ENCODE data around the gene ATP13A2.
"Not testable (repeated sequence)": the region's sequence is repeated elsewhere in the genome, so short reads cannot be mapped to it uniquely, and the experiment has no call there.

The ATP13A2 gene

DNA sequence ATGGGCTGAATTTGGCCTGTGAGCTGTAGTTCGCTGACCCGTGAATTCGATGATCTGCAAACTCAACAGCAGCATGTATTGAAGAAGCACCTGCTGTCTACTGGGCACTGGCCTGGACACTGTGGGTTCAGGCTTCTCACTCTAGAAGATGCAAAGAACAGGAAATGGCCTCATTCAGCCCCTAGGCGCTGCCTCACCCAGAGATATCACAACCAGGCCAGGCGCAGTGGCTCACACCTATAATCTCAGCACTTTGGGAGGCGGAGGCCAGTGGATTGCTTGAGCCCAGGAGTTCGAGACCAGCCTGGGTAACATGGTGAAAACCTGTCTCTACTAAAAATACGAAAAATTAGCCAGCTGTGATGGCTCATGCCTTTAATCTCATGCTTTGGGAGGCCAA is 55.0 kb downstream of the ATP13A2 start:
- no peak for DNase-seq

DNA sequence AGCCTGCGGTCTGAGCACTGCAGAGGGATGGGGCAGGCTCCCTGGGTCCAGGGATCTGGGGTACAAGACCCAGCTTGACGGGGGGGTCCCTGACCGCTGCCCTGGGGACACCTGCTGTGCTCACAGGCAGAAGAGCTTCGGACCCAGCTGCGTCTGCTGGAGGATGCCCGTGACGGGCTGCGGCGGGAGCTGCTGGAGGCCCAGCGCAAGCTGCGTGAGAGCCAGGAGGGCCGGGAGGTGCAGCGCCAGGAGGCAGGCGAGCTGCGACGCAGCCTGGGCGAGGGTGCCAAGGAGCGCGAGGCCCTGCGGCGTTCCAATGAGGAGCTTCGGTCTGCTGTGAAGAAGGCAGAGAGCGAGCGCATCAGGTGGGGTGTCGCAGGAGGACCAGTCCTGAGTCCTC is 56.5 kb downstream of the ATP13A2 start:
- no peak for DNase-seq

DNA sequence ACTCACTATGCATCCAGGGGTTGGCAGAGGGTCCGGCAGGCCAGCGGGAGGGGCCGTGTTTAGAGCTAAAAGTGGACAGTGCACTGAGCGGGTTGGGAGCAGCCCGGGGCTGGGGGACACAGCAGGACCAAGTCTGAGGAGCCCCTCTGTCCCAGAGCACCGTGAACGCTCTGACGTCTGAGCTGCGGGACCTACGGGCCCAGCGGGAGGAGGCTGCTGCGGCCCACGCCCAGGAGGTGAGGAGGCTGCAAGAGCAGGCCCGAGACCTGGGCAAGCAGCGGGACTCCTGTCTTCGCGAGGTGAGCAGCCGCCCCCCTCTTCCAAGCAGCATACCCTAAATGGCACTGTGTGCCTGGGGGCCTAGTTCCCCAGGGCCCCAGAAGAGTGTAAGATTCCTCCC is 57.1 kb downstream of the ATP13A2 start:
- DNase-seq = no peak

GRCh38 chr1:16952376-16952775 is 59.4 kb downstream of the ATP13A2 start:
- not testable (repeated sequence) for DNase-seq

- DNase-seq = not testable (repeated sequence)
Measured at GRCh38 chr1:16949026-16949425, 62.7 kb downstream of the ATP13A2 start.

DNA sequence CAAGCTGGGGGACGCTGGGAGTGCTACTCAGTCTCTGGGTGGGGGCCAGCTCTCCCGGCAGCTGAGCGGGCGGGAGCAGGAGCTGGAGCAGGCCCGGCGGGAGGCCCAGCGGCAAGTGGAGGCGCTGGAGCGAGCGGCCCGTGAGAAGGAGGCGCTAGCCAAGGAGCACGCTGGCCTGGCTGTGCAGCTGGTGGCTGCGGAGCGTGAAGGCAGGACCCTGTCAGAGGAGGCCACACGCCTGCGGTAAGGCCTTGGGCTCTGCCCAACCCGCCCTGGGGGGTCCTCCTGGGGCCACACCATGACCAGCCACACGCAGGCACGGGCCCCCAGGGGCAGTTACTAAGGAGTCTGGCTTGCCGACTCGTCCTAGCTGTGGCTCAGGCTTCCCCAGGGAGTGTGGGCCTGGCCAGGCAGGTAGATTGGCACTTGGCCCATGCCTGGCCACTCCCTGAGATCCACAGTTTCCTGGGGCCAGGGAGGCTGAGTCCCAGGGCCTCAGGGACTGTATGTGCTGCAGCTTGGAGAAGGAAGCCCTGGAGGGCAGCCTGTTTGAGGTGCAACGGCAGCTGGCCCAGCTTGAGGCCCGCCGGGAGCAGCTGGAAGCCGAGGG is 63.3 kb downstream of the ATP13A2 start:
- not testable (repeated sequence) for DNase-seq

DNA sequence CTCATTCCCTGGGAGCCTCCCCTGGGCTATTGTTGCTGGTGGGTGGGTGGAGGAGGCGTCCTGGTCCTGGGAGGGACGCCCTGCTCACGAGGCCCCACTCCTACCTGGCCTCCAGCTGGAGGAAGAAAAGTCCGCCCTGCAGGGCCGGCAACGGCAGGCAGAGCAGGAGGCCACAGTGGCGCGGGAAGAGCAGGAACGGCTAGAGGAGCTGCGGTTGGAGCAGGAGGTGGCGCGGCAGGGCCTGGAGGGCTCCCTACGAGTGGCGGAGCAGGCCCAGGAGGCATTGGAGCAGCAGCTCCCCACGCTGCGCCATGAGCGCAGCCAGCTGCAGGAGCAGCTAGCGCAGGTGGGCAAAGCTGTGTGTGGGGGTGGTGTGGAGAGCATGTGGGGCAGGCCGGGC is 65.1 kb downstream of the ATP13A2 start:
- DNase-seq = no peak

DNA sequence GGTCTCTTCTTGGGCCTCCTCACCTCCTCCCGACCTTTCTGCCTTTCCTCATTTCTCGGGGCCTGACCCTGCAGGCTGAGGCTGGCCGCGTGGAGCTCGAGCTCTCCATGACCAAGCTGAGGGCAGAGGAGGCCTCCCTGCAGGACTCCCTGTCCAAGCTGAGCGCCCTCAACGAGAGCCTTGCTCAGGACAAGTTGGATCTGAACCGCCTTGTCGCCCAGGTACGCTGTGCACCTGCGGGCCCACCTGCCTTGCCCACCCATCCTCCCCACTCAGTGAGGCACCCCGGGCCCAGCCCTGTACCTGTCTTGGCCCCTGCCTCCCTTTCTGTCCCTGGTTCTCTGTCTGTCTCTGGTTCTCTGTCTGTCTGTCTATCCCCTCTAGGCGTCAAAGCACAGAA is 65.5 kb downstream of the ATP13A2 start:
- DNase-seq = not testable (repeated sequence)

DNA sequence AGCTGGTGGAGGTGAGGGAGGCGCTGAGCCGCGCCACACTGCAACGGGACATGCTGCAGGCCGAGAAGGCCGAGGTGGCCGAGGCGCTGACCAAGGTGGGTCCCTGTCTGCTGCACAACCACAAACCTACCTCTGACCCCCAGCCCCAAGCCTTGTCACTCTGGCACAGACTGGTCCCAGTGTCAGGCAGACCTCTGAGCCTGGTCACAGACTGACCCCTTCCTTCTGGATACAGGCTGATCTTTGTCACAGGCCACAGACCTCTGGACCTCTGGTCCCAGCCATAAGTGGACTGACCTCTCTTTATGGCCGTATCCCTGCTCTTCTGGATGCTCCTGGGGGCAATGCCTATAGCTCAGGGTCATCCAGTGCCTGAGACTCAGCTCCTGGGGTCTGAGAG is 66.2 kb downstream of the ATP13A2 start:
- not testable (repeated sequence) for DNase-seq

DNA sequence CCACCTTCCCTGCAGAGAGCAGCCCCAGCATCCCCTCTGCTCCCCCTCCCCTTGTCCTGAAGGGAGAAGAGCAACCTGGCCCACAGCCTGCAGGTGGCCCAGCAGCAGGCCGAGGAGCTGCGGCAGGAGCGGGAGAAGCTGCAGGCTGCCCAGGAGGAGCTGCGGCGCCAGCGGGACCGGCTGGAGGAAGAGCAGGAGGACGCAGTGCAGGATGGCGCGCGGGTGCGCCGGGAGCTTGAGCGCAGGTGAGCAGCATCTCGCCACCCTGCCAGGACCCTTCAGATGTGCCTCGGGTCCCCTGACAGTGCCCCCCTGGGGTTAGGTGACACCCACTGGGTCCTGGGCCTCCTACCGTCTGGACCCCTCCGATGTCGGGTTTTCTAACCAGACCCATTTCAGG is 67.7 kb downstream of the ATP13A2 start:
- no peak for DNase-seq

- DNase-seq = not testable (repeated sequence)
Measured at GRCh38 chr1:16939386-16940180, 72.1 kb downstream of the ATP13A2 start.

- DNase-seq = no peak
Measured at GRCh38 chr1:16938351-16939321, 73.1 kb downstream of the ATP13A2 start.

DNA sequence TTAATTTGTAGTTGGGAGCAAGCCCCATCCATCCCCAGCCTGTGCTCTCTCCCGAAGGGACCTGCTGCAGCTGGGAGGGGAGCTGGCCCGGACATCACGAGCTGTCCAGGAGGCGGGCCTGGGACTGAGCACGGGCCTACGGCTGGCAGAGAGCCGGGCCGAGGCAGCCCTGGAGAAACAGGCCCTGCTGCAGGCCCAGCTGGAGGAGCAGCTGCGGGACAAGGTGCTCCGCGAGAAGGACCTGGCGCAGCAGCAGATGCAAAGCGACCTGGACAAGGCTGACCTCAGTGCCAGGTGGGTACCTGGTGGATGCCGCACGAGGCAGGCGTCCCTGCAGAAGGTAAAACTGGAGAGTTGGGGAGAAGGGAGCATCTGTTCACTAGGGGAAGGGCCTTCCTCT is 75.1 kb downstream of the ATP13A2 start:
- not testable (repeated sequence) for DNase-seq
